Globus pallidus (tissue), 1 donor: Measurements from ENCODE around the gene NELFCD.
"Not testable (repeated sequence)": the region's sequence is repeated elsewhere in the genome, so short reads cannot be mapped to it uniquely, and the experiment has no call there.

Experiments used
- DNase-seq: peaks from one replicate; pipeline ENCODE4 v3.0.0-alpha.2; 2015; ENCODE audit warnings: low spot score

NELFCD gene

GRCh38 chr20:58980711-58981627 is at the start of gene NELFCD:
Gene NELFCD, plus strand, starts transcription at chr20:58981256. Its CDS starts 54 bp downstream, at chr20:58981310.
- peak; percentile 81 for DNase-seq

- no peak for DNase-seq
Measured at GRCh38 chr20:58932170-58932569, 48.9 kb upstream of the NELFCD start.

- no peak for DNase-seq
Measured at GRCh38 chr20:58938078-58938477, 43.0 kb upstream of the NELFCD start.

- DNase-seq = peak; percentile 20
Measured at GRCh38 chr20:58938541-58938940, 42.5 kb upstream of the NELFCD start.

DNA sequence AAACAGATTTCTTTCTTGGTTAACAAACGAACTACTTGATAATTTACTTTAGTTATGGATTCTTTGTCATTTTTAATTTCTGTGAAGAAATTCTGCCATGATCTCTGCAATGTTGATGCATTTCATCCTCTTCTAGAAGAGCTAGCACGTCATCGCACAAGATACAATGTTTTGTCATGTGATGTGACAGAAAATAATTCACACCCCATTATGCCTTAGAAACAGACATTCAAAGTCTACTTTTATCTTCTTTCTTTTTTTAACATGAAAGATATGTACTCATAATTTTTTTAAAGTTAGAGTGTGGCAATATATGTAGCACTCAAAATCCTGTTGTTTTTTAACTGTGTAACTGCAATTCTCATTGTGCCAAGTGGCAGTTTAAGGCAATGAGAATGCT is 39.6 kb upstream of the NELFCD start:
- DNase-seq = peak; percentile 9

GRCh38 chr20:58942549-58942948 is 38.5 kb upstream of the NELFCD start:
- DNase-seq = no peak

DNA sequence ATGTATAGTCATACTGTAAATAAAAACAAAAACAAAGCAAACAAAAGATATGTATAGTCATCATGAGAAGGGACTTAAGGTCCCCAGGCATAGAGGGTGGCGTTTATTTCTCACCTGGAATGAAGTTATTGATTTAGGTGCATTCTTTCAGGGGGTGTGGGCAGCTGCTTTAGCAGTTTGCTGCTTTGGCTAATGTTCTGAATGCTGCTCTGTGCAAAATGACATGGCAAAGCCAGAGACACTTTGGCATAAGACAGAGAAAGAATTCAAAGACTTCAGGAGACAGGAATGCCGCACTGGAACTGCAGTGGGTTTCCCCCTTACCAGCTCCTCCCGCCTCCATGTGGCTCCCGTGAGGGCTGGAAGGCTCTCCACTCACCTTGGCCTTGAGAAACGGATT is 36.4 kb upstream of the NELFCD start:
- no peak for DNase-seq

- DNase-seq = no peak
Measured at GRCh38 chr20:58945965-58946631, 35.0 kb upstream of the NELFCD start.

- DNase-seq = not testable (repeated sequence)
Measured at GRCh38 chr20:58947797-58948388, 33.2 kb upstream of the NELFCD start.

DNA sequence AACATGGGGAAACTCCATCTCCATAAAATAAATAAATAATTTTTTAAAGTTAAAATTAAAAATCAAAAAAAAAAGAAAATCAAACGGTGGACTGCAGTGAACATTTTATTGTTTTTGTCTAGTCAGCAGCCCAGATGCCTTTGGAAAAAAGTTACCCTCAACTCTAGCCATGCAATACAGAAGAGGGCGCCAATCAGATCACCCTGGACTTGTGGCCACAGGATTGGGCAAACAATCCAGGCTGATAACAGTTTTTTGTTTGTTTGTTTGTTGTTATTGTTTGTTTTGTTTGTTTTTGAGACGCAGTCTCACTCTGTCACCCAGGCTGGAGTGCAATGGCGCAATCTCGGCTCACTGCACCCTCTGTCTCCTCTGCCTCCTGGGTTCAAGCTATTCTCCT is 30.5 kb upstream of the NELFCD start:
- no peak for DNase-seq

- DNase-seq = no peak
Measured at GRCh38 chr20:58953050-58953449, 28.0 kb upstream of the NELFCD start.

DNA sequence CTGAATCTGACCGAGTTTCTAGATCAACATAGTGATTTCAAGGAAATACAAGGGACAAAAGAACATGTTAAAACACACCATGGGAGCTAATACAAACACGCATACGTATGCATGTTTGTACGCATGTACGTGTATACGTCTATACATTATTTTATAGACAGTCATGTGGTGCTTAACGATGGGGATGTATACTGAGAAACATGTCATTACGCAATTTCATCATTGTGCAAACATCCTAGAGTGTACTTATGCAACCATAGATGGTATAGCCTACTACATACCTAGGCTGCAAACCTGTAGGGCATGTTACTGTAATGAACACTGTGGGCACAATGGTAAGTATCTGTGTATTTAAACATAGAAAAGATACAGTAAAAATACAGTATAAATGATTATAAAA is 25.0 kb upstream of the NELFCD start:
- no peak for DNase-seq

GRCh38 chr20:58959652-58960051 is 21.4 kb upstream of the NELFCD start:
- DNase-seq = no peak

- DNase-seq = no peak
Measured at GRCh38 chr20:58963060-58963584, 17.9 kb upstream of the NELFCD start.

DNA sequence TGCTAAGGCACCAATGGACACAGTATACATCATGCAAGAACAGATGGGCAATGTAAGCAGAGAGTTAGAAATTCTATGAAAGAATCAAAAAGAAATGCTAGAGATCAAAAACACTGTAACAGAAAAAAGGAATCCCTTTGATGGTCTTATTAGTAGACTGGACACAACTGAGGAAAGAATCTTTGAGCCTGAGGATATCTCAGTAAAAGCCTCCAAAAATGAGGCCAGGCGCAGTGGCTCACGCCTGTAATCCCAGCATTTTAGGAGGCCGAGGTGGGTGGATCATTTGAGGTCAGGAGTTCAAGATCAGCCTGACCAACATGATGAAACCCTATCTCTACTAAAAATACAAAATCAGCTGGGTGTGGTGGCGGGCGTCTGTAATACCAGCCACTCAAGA is 17.1 kb upstream of the NELFCD start:
- DNase-seq = not testable (repeated sequence)

DNA sequence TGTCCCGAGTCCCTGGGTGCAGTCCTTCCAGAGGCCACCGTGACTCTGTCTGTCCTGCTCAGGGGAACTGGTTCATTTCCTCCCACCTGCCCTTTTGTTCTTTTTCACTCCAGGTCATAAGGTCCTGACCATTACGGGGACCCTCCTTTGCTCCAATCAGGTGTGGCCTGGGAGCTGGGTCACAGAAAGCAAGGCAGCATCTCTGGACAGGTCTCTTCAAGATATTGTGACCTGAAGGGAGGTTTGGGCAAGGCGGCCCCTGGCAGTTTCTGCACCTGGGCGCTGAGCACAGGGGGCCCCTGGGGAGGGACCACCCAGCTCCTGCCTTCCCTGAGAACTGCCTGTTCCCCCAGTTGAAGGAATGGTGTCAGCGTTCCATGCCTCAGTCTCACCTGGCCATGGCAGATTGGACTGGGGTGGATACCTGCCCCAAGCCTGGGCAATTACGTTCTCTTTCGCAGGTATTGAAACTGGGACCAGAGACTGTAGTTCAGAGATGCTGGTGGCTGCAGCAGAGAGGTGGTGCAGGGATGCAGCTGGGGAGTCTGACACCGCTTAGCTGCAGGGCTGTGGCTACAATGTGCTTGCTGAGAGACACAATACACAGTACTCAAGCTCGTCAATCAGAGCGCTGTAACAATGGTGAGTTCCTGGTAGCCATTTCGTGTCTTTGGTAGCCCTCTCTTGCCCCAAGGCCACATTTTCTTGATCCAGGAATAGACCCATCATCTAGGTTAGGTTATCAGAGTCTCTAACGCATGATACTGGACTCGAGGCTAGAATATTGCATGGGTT is 15.6 kb upstream of the NELFCD start:
- DNase-seq = no peak

DNA sequence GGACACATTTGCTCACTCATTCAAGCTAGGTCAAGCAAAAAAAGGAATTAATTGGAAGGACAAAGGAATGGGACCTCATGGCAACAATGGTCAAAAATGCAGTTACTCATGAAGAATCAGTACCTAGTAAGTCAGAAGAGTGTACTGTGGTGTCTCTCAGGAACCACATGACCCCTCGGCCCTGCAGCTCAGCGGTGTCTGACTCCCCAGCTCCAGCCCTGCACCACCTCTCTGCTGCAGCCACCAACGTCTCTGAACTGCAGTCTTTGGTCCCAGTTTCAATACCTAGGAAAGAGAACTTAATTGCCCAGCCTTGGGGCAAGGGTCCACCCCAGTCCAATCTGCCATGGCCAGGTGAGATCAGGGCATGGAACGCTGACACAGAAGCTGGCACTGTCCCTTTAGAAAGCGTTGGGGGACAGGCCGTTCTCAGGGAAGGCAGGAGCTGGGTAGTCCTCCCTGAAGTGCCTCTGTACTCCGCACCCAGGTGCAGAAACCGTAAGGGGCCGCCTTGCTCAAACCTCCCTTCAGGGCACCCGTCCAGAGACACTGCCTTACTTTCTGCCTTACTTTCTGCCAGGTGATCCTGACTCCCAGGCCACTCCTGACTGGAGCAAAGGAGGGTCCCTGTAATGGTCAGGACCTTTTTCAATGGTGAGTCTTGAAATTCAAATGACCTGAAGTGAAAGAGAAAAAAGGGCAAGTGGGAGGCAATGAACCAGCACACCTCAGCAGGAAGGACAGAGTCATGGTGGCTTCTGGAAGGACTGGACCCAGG is 13.2 kb upstream of the NELFCD start:
- DNase-seq = no peak

DNA sequence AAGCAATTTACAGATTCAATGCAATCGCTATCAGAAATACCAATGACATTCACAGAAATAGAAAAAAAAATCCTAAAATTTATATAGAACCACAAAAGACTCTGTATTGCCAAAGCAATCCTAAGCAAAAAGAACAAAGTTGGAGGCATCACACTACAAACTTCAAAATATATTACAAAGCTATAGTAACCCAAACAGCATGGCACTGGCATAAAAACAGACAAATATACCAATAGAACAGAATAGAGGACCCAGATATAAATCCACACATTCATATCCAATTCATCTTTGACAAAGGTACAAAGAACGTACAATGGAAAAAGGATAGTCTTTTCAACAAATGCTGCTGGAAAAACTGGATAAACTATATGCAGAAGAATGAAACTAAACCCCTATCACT is 11.6 kb upstream of the NELFCD start:
- no peak for DNase-seq

- no peak for DNase-seq
Measured at GRCh38 chr20:58970146-58970545, 10.9 kb upstream of the NELFCD start.

DNA sequence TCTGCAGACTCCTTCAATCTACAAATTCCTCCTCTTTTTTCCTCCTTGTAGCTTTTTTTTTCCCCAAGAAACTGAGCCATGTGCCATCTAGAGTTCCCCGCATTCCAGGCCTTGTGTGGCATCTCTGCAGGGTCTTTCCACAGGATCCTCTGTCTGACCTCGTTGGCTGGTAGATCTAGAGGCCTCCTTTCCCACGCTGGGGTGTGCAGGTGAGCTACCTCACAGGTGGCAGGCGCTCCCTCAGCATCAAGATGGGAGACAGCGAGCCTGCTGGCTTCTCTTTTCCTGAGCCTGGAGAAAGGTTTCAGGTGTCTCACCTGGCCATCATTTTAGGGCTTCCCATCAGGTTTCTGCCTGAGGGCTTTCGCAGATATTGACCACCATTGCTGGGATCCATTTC is 9.6 kb upstream of the NELFCD start:
- DNase-seq = no peak

- DNase-seq = no peak
Measured at GRCh38 chr20:58973179-58973578, 7.9 kb upstream of the NELFCD start.
